Choroid plexus epithelial cell (primary cell): ENCODE results near the gene AGGF1.
"Not testable (repeated sequence)": the region's sequence is repeated elsewhere in the genome, so short reads cannot be mapped to it uniquely, and the experiment has no call there.

Experiments used
- DNase-seq: peaks from one replicate; pipeline ENCODE4 v3.0.0-alpha.2; 2010; ENCODE audit warnings: low read depth
- H3K4me3 ChIP-seq: 2 replicates; pipeline ENCODE4 v1.5.1; 2011; ENCODE audit warnings: low read depth, mild to moderate bottlenecking, control low read depth, low read length, moderate library complexity
- CTCF ChIP-seq: conservative IDR thresholded peaks from 2 replicates; pipeline ENCODE4 v1.5.1; 2011; ENCODE audit warnings: low read depth, mild to moderate bottlenecking, control low read depth, inconsistent platforms, low read length, moderate library complexity

Gene AGGF1

DNA sequence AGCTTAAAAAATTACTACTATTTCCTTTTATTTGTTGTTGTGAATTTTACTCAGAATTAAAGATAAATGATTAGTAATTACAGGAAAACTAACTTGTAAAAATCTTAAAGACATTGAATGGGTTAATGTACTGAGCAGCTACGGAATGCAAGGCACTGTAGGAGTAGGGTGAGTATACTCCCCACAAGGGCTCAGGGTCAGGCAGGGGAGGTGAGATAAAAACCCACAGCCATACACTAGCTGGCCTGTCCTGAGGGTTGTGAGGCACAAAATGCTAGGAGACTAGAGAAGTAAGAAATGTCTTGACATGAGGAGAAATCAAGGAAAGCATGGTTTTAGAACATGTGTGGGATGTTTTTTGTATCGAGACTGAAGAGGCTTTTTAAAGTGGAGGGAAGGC, 43.5 kb downstream of the AGGF1 start:
- H3K4me3 ChIP-seq: no peak overlapping the region
- DNase-seq: peak; percentile 67
- no peak for TF ChIP-seq CTCF

DNA sequence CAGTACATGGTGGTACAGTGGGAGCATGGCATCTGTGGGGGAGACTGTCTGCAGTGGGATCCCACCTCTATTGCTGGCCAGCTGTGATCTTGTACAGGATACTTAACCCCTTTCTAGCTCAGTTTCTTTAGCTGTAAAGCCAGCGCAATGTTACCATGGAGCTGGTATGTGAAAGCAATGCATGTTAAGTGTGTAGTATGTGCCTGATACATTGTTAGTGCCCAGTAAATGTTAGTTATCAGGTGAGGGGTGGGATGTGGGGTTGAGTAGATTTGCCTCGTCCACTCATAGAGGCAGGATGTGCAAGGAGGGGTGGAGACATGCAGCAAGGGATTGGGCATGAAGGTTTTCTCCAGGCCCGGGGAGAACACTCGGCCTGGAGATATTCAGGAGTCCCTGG, 44.5 kb downstream of the AGGF1 start:
- TF ChIP-seq CTCF: no peak
- no peak for DNase-seq
- H3K4me3 ChIP-seq: no peak overlapping the region

GRCh38 chr5:77076961-77077828, 47.0 kb downstream of the AGGF1 start:
- peak; percentile 74 for DNase-seq
- peak; percentile 54 for TF ChIP-seq CTCF
- H3K4me3 ChIP-seq: peak overlapping the region; percentile 54

DNA sequence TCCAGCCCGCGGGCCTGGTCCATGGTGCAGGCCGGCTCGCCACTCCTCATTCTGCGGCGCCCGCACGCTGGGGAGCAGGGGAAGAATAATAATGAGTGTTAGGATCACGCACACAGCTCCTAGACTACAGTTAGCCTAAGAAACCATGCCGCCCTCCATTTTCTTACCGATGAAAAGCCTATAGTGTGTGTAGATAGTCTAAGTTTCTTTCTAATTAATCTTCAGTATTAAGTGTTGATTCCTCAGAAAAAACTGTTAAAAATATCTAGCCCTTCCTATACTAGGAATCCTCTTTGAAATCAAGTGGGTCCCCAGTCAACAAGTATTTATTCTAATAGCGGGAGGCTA, 47.6 kb downstream of the AGGF1 start:
- no peak for TF ChIP-seq CTCF
- DNase-seq: no peak
- H3K4me3 ChIP-seq: peak overlapping the region; percentile 54

- DNase-seq, H3K4me3 ChIP-seq: not testable (repeated sequence)
These were observed 50.3 kb downstream of the AGGF1 start for GRCh38 chr5:77080479-77080878.

GRCh38 chr5:77080905-77081304, 50.7 kb downstream of the AGGF1 start:
- H3K4me3 ChIP-seq: no peak overlapping the region
- no peak for TF ChIP-seq CTCF
- DNase-seq: no peak

- no peak overlapping the region for H3K4me3 ChIP-seq
- no peak for DNase-seq
- no peak for TF ChIP-seq CTCF
These were observed 52.1 kb downstream of the AGGF1 start for GRCh38 chr5:77082280-77082679.
